HEK293 (cell line): ENCODE results near the gene LBHD1.

Source experiments
- GLIS2 ChIP-seq: fragments of 450-650 bp; formaldehyde crosslinking; IDR thresholded peaks from 2 replicates; pipeline ENCODE4 v1.5.1; 2016; ENCODE audit warnings: missing biosample characterization, missing genetic modification characterization
- HIC1 ChIP-seq: fragments of 450-650 bp; formaldehyde crosslinking; IDR thresholded peaks from 2 replicates; pipeline ENCODE4 v1.5.1; 2016; ENCODE audit warnings: missing biosample characterization, missing genetic modification characterization
- HOXD13 ChIP-seq: sonication (generic); formaldehyde crosslinking; IDR thresholded peaks from 2 replicates; pipeline ENCODE4 v1.8.0; 2022; ENCODE audit warnings: missing genetic modification reagents, borderline replicate concordance
- OSR2 ChIP-seq: fragments of 450-650 bp; formaldehyde crosslinking; IDR thresholded peaks from 2 replicates; pipeline ENCODE4 v1.5.1; 2016; ENCODE audit warnings: missing biosample characterization, missing genetic modification characterization
- OVOL3 ChIP-seq: fragments of 450-650 bp; formaldehyde crosslinking; IDR thresholded peaks from 2 replicates; pipeline ENCODE4 v1.5.1; 2016; ENCODE audit warnings: missing biosample characterization, missing genetic modification characterization
- RBAK ChIP-seq: fragments of 450-650 bp; formaldehyde crosslinking; IDR thresholded peaks from 2 replicates; pipeline ENCODE4 v1.5.1; 2016; ENCODE audit warnings: missing biosample characterization, missing genetic modification characterization
- SETDB1 ChIP-seq: IDR thresholded peaks from one replicate; pipeline ENCODE4 v1.6.1; 2017; ENCODE audit warnings: mild to moderate bottlenecking, low read length, moderate library complexity, mixed read lengths; ENCODE audit not compliant: insufficient read length
- TCF7L2 ChIP-seq: IDR thresholded peaks from 2 replicates; pipeline ENCODE4 v1.6.1; 2011; ENCODE audit warnings: low read depth, mild to moderate bottlenecking, inconsistent platforms, low read length, moderate library complexity, borderline replicate concordance
- YY2 ChIP-seq: fragments of 450-650 bp; formaldehyde crosslinking; IDR thresholded peaks from 2 replicates; pipeline ENCODE4 v1.5.1; 2016; ENCODE audit warnings: missing biosample characterization, missing genetic modification characterization
- ZBTB49 ChIP-seq: fragments of 450-650 bp; formaldehyde crosslinking; IDR thresholded peaks from 2 replicates; pipeline ENCODE4 v1.5.1; 2016; ENCODE audit warnings: missing biosample characterization, missing genetic modification characterization, low read depth
- ZFP3 ChIP-seq: fragments of 450-650 bp; formaldehyde crosslinking; IDR thresholded peaks from 2 replicates; pipeline ENCODE4 v1.5.1; 2016; ENCODE audit warnings: low read depth, missing biosample characterization, missing genetic modification characterization
- ZIC2 ChIP-seq: fragments of 450-650 bp; formaldehyde crosslinking; IDR thresholded peaks from 2 replicates; pipeline ENCODE4 v1.5.1; 2016; ENCODE audit warnings: missing biosample characterization, missing genetic modification characterization
- ZNF138 ChIP-seq: fragments of 450-650 bp; formaldehyde crosslinking; IDR thresholded peaks from 2 replicates; pipeline ENCODE4 v1.5.1; 2016; ENCODE audit warnings: missing biosample characterization, missing genetic modification characterization, borderline replicate concordance
- ZNF19 ChIP-seq: fragments of 450-650 bp; formaldehyde crosslinking; IDR thresholded peaks from 2 replicates; pipeline ENCODE4; 2016; ENCODE audit warnings: missing biosample characterization, missing genetic modification characterization, low read depth
- ZNF23 ChIP-seq: fragments of 450-650 bp; formaldehyde crosslinking; IDR thresholded peaks from 2 replicates; pipeline ENCODE4 v1.5.1; 2016; ENCODE audit warnings: missing biosample characterization, missing genetic modification characterization, borderline replicate concordance
- ZNF24 ChIP-seq: fragments of 450-650 bp; formaldehyde crosslinking; IDR thresholded peaks from 2 replicates; pipeline ENCODE4 v1.5.1; 2016; ENCODE audit warnings: missing biosample characterization, missing genetic modification characterization
- ZNF266 ChIP-seq: fragments of 450-650 bp; formaldehyde crosslinking; IDR thresholded peaks from 2 replicates; pipeline ENCODE4 v1.5.1; 2016; ENCODE audit warnings: missing biosample characterization, missing genetic modification characterization, low read depth
- ZNF350 ChIP-seq: fragments of 450-650 bp; formaldehyde crosslinking; IDR thresholded peaks from 2 replicates; pipeline ENCODE4 v1.5.0; 2017; ENCODE audit warnings: missing biosample characterization, mild to moderate bottlenecking, missing genetic modification characterization
- ZNF366 ChIP-seq: fragments of 450-650 bp; formaldehyde crosslinking; conservative IDR thresholded peaks from 2 replicates; pipeline ENCODE4 v1.5.1; 2016; ENCODE audit warnings: missing biosample characterization, missing genetic modification characterization
- ZNF391 ChIP-seq: fragments of 450-650 bp; formaldehyde crosslinking; IDR thresholded peaks from 2 replicates; pipeline ENCODE4 v1.5.1; 2016; ENCODE audit warnings: low read depth, missing biosample characterization, missing genetic modification characterization, borderline replicate concordance
- ZNF501 ChIP-seq: fragments of 450-650 bp; formaldehyde crosslinking; IDR thresholded peaks from 2 replicates; pipeline ENCODE4 v1.5.1; 2016; ENCODE audit warnings: missing biosample characterization, missing genetic modification characterization
- ZNF510 ChIP-seq: fragments of 450-650 bp; formaldehyde crosslinking; IDR thresholded peaks from 2 replicates; pipeline ENCODE4 v1.5.1; 2018; ENCODE audit warnings: mild to moderate bottlenecking, missing genetic modification characterization, missing biosample characterization; ENCODE audit not compliant: insufficient replicate concordance
- ZNF521 ChIP-seq: fragments of 450-650 bp; formaldehyde crosslinking; IDR thresholded peaks from 2 replicates; pipeline ENCODE4 v1.5.1; 2017; ENCODE audit warnings: missing biosample characterization, mild to moderate bottlenecking, missing genetic modification characterization
- ZNF529 ChIP-seq: fragments of 450-650 bp; formaldehyde crosslinking; IDR thresholded peaks from 2 replicates; pipeline ENCODE4 v1.5.1; 2017; ENCODE audit warnings: missing genetic modification characterization, missing biosample characterization; ENCODE audit not compliant: insufficient replicate concordance
- ZNF776 ChIP-seq: fragments of 450-650 bp; formaldehyde crosslinking; IDR thresholded peaks from 2 replicates; pipeline ENCODE4 v1.5.0; 2017; ENCODE audit warnings: missing biosample characterization, missing genetic modification characterization, borderline replicate concordance
- ZNF791 ChIP-seq: fragments of 450-650 bp; formaldehyde crosslinking; IDR thresholded peaks from 2 replicates; pipeline ENCODE4 v1.5.1; 2016; ENCODE audit warnings: missing biosample characterization, missing genetic modification characterization
- ZSCAN18 ChIP-seq: fragments of 450-650 bp; formaldehyde crosslinking; IDR thresholded peaks from 2 replicates; pipeline ENCODE4 v1.5.1; 2016; ENCODE audit warnings: missing biosample characterization, missing genetic modification characterization
- TF ChIP-seq, protein P1 (sequence below): fragments of 450-650 bp; formaldehyde crosslinking; IDR thresholded peaks from 2 replicates; pipeline ENCODE4 v1.5.1; 2016; ENCODE audit warnings: missing biosample characterization, missing genetic modification characterization, low read depth
- TF ChIP-seq, protein P2 (sequence below): fragments of 450-650 bp; formaldehyde crosslinking; IDR thresholded peaks from 2 replicates; pipeline ENCODE4 v1.5.1; 2016; ENCODE audit warnings: missing biosample characterization, missing genetic modification characterization, borderline replicate concordance
- TF ChIP-seq, protein P3 (sequence below): fragments of 450-650 bp; IDR thresholded peaks from 2 replicates; pipeline ENCODE4 v1.5.1; 2018; ENCODE audit warnings: missing biosample characterization, missing genetic modification characterization

The LBHD1 gene

GRCh38 chr11:62689421-62690183 lies 17.5 kb upstream of the LBHD1 start, which contains the start of gene LRRN4CL (continued):
- TF ChIP-seq, protein P1, sequence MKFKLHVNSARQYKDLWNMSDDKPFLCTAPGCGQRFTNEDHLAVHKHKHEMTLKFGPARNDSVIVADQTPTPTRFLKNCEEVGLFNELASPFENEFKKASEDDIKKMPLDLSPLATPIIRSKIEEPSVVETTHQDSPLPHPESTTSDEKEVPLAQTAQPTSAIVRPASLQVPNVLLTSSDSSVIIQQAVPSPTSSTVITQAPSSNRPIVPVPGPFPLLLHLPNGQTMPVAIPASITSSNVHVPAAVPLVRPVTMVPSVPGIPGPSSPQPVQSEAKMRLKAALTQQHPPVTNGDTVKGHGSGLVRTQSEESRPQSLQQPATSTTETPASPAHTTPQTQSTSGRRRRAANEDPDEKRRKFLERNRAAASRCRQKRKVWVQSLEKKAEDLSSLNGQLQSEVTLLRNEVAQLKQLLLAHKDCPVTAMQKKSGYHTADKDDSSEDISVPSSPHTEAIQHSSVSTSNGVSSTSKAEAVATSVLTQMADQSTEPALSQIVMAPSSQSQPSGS (tag by site-specific recombination) = peak; percentile 25; the same call in 1 of the 2 replicates
- TF ChIP-seq ZSCAN18 (tag by site-specific recombination) (no peak), ZFP3 (tag by site-specific recombination) (no peak), ZNF138 (no peak), OSR2 (tag by site-specific recombination) (no peak), ZNF366 (tag by site-specific recombination) (peak; percentile 35; the same call in 1 of the 2 replicates), TCF7L2 (no peak), ZNF23 (no peak), YY2 (tag by site-specific recombination) (no peak), ZNF510 (tag by site-specific recombination) (no peak), GLIS2 (tag by site-specific recombination) (no peak), ZNF350 (no peak), ZNF501 (tag by site-specific recombination) (no peak), HIC1 (tag by site-specific recombination) (no peak), ZNF776 (tag by site-specific recombination) (no peak), ZNF521 (tag by site-specific recombination) (no peak), ZNF266 (tag by site-specific recombination) (no peak), RBAK (tag by site-specific recombination) (no peak), HOXD13 (CRISPR knock-in tag) (no peak), OVOL3 (tag by site-specific recombination) (no peak), ZNF529 (tag by site-specific recombination) (no peak), SETDB1 (no peak), ZNF24 (tag by site-specific recombination) (no peak), ZIC2 (no peak), ZNF391 (no peak), ZBTB49 (tag by site-specific recombination) (no peak), ZNF19 (no peak), ZNF791 (tag by site-specific recombination) (no peak)
- TF ChIP-seq, protein P2, sequence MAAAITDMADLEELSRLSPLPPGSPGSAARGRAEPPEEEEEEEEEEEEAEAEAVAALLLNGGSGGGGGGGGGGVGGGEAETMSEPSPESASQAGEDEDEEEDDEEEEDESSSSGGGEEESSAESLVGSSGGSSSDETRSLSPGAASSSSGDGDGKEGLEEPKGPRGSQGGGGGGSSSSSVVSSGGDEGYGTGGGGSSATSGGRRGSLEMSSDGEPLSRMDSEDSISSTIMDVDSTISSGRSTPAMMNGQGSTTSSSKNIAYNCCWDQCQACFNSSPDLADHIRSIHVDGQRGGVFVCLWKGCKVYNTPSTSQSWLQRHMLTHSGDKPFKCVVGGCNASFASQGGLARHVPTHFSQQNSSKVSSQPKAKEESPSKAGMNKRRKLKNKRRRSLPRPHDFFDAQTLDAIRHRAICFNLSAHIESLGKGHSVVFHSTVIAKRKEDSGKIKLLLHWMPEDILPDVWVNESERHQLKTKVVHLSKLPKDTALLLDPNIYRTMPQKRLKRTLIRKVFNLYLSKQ (tag by site-specific recombination) = no peak
- TF ChIP-seq, protein P3, sequence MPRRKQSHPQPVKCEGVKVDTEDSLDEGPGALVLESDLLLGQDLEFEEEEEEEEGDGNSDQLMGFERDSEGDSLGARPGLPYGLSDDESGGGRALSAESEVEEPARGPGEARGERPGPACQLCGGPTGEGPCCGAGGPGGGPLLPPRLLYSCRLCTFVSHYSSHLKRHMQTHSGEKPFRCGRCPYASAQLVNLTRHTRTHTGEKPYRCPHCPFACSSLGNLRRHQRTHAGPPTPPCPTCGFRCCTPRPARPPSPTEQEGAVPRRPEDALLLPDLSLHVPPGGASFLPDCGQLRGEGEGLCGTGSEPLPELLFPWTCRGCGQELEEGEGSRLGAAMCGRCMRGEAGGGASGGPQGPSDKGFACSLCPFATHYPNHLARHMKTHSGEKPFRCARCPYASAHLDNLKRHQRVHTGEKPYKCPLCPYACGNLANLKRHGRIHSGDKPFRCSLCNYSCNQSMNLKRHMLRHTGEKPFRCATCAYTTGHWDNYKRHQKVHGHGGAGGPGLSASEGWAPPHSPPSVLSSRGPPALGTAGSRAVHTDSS (tag by site-specific recombination) = no peak
